GM06990 (cell line): Measurements from ENCODE around the gene PEX14.

Experiments used
- DNase-seq: peaks from one replicate; pipeline ENCODE4 v3.0.0-alpha.2; 2011; ENCODE audit not compliant: insufficient read length; ENCODE audit errors: extremely low read depth
- H3K27me3 ChIP-seq: replicated peaks from 2 replicates; pipeline ENCODE4 v1.6.0; 2011; ENCODE audit warnings: low read length; ENCODE audit not compliant: control insufficient read depth, insufficient read depth
- H3K36me3 ChIP-seq: 2 replicates; pipeline ENCODE4 v1.5.1; 2011; ENCODE audit warnings: low read length; ENCODE audit not compliant: control insufficient read depth, insufficient read depth
- H3K4me3 ChIP-seq: replicated peaks from 2 replicates; pipeline ENCODE4 v1.5.1; 2011; ENCODE audit warnings: low read depth, mild to moderate bottlenecking, control low read depth, low read length
- CTCF ChIP-seq: IDR thresholded peaks from 2 replicates; pipeline ENCODE4 v1.5.1; 2011; ENCODE audit warnings: low read length, control low read depth, mild to moderate bottlenecking, inconsistent platforms; ENCODE audit not compliant: insufficient read depth, poor library complexity, severe bottlenecking

Gene PEX14

GRCh38 chr1:10669570-10669969 lies 194.8 kb downstream of the PEX14 start:
- no peaks in the 10 kb centered on the region for H3K27me3 ChIP-seq
- H3K4me3 ChIP-seq: no peak overlapping the region
- no peak for TF ChIP-seq CTCF
- no peak for DNase-seq
- no peaks in the 10 kb centered on the region for H3K36me3 ChIP-seq

DNA sequence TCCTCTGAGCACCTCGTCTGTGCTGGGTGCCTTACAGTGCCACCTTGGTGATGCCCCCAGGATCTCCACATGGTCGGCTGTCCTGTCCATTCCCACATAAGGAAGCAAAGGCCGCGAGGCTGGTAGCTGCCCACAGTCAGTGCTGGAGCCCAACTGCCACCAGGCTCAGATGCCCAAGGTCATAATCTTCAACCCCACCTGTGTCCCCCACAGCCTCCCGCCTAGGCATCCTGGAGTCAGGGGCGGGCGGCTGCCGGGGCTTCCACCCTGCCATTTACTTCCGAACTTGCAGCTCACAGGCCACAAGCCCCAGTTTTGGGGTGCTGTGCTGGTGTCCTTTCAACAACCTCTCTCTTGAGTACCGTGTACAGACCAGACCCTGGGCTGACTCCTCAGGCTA lies 195.4 kb downstream of the PEX14 start:
- Histone ChIP-seq H3K27me3 (no peaks in the 10 kb centered on the region), H3K36me3 (no peaks in the 10 kb centered on the region), H3K4me3 (no peak overlapping the region)
- no peak for TF ChIP-seq CTCF
- no peak for DNase-seq

DNA sequence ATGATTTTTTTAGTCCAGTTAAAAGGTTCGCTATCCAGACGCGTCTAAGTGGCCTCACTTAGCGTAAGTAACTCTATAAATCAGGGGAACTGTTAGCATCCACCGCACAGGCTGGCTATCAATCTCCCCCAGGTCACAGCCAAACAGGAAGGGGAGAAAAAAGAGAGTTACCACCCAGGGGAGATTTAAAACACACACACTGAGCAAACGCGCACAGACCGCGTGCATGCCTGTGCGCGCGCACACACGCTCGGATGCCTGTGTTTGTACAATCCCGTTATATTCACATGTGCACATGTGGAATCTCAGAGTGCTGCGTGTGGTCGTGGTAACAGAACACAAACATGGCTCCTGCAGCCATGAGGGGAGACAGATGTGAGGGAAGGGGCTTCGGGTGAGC lies 196.3 kb downstream of the PEX14 start:
- DNase-seq: no peak
- Histone ChIP-seq H3K4me3 (no peak overlapping the region), H3K27me3 (no peaks in the 10 kb centered on the region), H3K36me3 (no peaks in the 10 kb centered on the region)
- no peak for TF ChIP-seq CTCF

- TF ChIP-seq CTCF: no peak
- Histone ChIP-seq H3K4me3 (no peak overlapping the region), H3K36me3 (no peaks in the 10 kb centered on the region), H3K27me3 (no peaks in the 10 kb centered on the region)
- no peak for DNase-seq
Observed at GRCh38 chr1:10671622-10672342, 197.0 kb downstream of the PEX14 start.

- Histone ChIP-seq H3K27me3 (no peaks in the 10 kb centered on the region), H3K36me3 (no peaks in the 10 kb centered on the region), H3K4me3 (no peak overlapping the region)
- no peak for DNase-seq
- TF ChIP-seq CTCF: no peak
Observed at GRCh38 chr1:10672343-10673050, 197.7 kb downstream of the PEX14 start.
